GM21360 (cell line): ENCODE data around the gene MUC5AC.

Experiments
- ATAC-seq: cut with Tn5 transposase; IDR thresholded peaks from one replicate; pipeline ENCODE4 v1.9.1; 2021; ENCODE audit warnings: mild to moderate bottlenecking, moderate library complexity; ENCODE audit not compliant: unreplicated experiment

MUC5AC gene

DNA sequence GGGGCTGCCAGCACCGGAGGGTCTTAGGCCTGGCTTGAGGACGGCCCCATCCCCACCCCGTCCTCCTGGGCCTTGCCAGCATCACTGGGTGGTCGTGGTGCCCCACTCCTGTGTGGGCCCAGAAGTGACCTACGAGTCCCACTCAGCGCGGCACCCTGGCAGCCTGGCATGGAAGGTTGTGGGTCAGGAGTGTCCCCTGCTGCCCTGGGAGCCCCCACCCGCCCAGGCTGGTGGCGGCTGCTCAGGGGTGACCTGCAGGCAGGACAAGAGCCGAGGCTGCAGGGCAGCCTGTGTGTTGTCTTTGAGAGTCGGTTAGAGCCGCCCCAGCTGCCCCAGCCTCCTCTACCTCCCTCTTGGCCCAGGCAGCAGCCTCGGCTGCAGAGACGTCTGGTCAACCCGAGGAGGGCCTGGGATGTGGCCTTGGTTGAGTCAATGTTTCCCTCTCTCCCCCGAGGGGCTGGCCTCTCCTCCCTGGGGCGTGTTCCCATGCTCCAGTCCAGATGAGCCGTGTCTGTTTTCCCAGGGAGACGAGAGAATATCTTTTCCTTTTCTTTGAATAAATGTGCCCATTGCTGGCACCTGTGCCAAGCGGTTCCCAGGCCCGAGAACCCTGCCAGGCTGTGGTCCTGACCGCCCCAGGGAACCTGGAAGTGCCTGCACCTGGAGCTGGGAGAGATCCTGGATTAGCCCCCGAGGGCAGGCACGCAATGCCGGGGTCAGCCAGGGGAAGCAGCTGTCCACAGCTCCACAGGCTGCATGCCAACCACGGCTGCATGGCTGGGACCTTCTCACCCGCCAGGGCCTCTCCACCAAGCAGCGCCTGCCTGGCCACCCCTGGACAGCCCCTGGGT is 35.7 kb upstream of the MUC5AC start:
- no peak for ATAC-seq

DNA sequence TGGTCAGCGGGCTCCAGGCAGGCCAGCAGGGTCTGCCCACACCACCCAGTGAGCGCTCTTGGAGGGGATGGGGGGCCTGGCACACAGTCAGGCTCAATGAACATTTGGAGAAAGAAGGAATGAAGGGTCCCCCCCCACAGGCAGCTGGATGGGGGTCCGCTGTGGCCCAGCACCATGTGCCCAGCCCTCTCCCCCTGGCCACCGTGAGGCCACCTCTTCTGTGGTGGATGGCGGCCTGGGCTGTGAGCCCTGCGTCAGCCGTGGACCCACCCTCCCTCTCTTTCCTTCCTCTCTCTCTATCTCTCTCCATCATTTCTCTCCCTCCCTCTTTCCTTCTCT is 35.1 kb upstream of the MUC5AC start:
- no peak for ATAC-seq

- ATAC-seq = no peak
These were observed 33.8 kb upstream of the MUC5AC start for GRCh38 chr11:1123970-1124369.

DNA sequence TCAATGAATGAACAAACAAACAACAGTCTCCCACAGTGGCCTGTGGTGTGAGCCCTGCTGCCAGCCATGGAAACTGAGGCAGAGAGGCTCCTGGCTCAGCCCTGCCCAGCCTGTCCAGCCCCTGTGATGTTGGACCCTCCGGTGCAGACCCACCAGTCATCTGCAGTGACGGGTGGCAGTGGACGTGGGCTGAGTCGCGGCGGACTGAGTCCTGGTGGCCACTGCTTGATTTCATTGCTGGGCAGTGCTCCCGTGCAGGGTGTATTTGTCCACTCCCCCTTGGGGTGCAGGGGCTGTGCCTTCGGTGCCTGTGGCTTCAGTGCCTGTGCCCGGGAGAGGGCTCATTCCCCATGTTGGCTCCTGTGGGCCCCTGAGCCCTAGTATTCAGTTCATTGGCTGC is 31.9 kb upstream of the MUC5AC start:
- no peak for ATAC-seq

GRCh38 chr11:1126491-1126926 is 31.2 kb upstream of the MUC5AC start:
- ATAC-seq = no peak

- no peak for ATAC-seq
These were observed 30.7 kb upstream of the MUC5AC start for GRCh38 chr11:1126935-1127663.

- ATAC-seq = no peak
These were observed 30.0 kb upstream of the MUC5AC start for GRCh38 chr11:1127664-1128162.

- no peak for ATAC-seq
These were observed 29.2 kb upstream of the MUC5AC start for GRCh38 chr11:1128311-1129142.

GRCh38 chr11:1129143-1129610 is 28.6 kb upstream of the MUC5AC start:
- ATAC-seq = no peak

- no peak for ATAC-seq
These were observed 28.1 kb upstream of the MUC5AC start for GRCh38 chr11:1129611-1130160.

DNA sequence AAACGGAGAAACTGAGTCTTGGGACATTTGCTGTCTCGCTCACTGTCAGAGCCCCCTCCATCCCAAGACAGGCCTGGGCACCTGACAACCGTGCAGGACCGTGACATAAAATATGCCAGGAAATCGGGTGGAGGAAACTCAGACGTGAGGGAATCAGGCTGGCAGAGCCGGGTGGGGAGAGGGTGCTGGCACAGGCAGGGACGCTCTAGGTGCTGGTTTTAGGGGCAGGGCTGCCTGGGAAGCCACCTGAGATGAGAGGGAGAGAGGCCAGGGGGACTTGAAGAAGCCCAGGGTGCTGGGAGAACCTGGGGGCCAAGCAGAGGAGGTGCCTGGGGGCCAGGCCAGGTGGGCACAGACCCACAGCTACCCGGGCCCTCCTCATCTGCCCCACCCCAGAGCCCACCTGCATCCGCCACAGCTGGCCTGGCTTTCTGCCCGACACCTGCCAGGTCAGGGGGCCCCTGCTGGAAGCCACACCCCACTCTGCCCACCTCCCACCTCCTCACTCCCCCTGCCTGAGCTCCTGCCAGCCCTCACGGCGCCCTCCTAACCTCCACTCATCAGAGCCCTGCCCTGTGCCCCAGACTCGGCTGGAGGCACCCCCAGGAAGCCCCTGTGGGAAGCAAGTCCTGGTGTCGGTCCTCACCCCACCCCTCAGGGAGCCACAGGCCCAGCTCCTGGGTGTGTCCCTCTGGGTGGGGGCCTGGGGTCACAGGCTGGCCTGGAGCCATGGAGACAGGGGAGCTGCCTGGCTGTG is 27.3 kb upstream of the MUC5AC start:
- no peak for ATAC-seq

- ATAC-seq = no peak
These were observed 26.5 kb upstream of the MUC5AC start for GRCh38 chr11:1131033-1131911.

DNA sequence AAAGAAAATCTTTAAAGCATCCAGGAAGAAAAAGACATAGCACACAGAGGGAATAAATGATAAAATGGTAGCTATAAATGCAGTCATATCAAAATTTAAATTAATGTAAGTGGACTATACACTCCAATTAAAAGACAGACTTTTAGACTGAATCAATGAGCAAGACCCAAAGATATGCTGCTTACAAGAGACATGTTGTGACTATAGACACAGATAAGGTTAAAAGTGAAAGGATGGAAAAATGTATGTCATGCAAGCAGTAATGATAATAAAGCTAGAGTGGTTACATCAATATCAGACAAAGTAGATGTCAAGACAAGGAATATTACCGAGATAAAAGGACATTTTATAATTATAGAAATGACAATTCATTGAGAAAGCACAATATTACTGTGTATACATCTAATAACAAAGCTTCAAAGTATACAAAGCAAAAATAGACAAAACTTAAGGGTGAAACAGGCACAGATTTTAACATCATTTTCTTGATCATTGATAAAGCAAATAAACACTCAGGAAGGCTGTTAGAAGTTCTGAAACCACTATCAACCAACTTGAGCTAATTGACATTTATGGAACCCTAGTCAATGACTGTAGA is 22.8 kb upstream of the MUC5AC start:
- ATAC-seq = no peak

DNA sequence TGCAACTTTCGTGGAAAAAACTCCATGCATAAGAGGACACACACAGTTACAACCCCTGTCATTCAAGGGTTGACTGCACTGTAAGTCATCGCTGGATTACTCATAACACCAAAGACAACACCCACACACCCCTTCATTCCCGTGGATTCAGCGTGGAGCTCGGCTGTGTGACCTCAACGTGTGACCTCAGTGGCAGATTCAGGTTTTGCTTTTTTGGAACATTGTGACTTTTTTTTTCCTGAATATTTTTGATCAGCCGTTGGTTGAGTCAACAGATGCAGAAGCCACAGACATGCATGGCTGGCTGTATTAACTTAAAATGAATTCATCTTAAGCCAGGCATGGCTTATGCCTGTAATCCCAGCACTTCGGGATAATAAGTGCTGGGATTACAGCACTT is 19.7 kb upstream of the MUC5AC start:
- no peak for ATAC-seq

- ATAC-seq = no peak
These were observed 18.2 kb upstream of the MUC5AC start for GRCh38 chr11:1139441-1140083.

DNA sequence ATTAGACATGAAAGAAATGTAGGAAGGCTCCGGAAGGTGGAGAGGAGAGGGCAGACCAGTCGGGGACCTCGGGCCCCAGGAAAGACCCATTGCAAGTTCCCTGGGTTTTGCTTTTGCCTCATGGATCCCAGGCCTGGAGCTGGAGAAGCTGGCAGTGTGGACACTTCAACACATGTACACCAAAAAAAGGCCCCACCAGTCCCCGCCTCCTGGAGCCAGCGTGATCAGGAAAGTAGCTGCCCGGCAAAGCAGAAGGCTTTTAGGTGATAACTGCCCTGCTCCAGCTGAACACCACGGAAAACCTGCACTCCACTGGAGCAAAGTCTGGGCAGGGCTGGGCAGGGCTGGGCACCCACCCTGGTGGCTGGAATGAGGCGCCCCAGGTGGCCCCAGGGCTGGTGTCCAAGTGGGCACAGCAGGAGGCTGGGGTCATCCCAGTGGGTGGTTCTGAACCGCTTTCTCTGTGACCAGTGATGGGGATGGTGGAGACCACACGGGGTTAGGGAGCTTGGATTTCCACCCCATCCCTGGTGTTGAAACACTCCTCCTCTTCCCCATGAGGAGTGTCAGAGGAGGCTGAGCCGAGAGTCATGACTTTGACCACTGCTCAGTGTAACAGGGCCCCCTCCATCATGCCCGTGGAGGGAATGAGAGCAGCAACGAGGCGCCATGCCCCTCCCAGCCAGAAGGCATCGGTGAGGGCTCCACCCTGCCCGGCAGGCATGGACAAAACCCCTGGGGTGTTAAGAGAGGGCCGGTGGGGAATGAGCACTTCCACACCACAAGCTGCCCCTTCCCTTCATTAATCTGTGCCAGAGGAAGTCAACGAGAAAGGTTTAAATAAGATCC is 16.9 kb upstream of the MUC5AC start:
- ATAC-seq = no peak

DNA sequence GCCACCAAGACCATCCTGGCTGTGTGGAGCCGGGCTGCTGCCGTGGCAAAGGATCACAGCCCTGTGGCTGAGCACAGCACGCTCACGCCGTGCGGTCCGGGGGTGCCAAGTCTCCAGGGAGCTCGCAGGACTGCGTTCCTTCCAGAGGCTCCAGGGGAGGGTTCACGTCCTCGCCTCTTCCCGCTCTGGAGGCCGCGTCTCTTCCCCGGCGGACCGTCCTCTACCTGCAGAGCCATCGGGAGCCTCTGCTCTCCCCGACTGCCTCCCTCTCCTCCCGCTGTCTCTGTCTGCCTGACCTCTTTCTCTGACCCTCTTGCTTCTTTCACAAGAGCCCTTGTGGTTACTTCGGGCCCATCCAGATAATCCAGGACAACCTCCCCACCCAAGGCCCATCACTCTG is 11.4 kb upstream of the MUC5AC start:
- no peak for ATAC-seq
